ENCODE data around the gene GIN1.
"Not testable (repeated sequence)": the region's sequence is repeated elsewhere in the genome, so short reads cannot be mapped to it uniquely, and the experiment has no call there.

The GIN1 gene

GRCh38 chr5:103119765-103120606 is at the start of gene GIN1, which contains the start of gene PPIP5K2:
Gene GIN1, minus strand, starts transcription at chr5:103120138. Its CDS starts 11,431 bp downstream, at chr5:103108707.
Gene PPIP5K2, plus strand, starts transcription at chr5:103120301. Its CDS starts 9,289 bp downstream, at chr5:103129590.
- peak; percentile 99 for DNase-seq

GRCh38 chr5:103166706-103167105 is 46.8 kb upstream of the GIN1 start:
- DNase-seq: no peak

- no peak for DNase-seq
Observed at GRCh38 chr5:103151156-103151555, 31.2 kb upstream of the GIN1 start.

- DNase-seq: no peak
Observed at GRCh38 chr5:103148213-103148612, 28.3 kb upstream of the GIN1 start.

GRCh38 chr5:103145196-103145595 is 25.3 kb upstream of the GIN1 start:
- no peak for DNase-seq

- not testable (repeated sequence) for DNase-seq
Observed at GRCh38 chr5:103142132-103142531, 22.2 kb upstream of the GIN1 start.

GRCh38 chr5:103139264-103139865 is 19.4 kb upstream of the GIN1 start:
- peak; percentile 86 for DNase-seq

- DNase-seq: no peak
Observed at GRCh38 chr5:103138202-103138690, 18.3 kb upstream of the GIN1 start.

GRCh38 chr5:103135461-103135860 is 15.5 kb upstream of the GIN1 start:
- no peak for DNase-seq

GRCh38 chr5:103133231-103133630 is 13.3 kb upstream of the GIN1 start:
- DNase-seq: no peak

GRCh38 chr5:103132684-103133083 is 12.7 kb upstream of the GIN1 start:
- no peak for DNase-seq

- no peak for DNase-seq
Observed at GRCh38 chr5:103128202-103128601, 8.3 kb upstream of the GIN1 start.

GRCh38 chr5:103127292-103127817 is 7.4 kb upstream of the GIN1 start:
- DNase-seq: no peak

GRCh38 chr5:103126557-103126956 is 6.6 kb upstream of the GIN1 start:
- DNase-seq: no peak

GRCh38 chr5:103122242-103122641 is 2.3 kb upstream of the GIN1 start:
- DNase-seq: no peak

- DNase-seq: peak; percentile 30
Observed at GRCh38 chr5:103120607-103121200, 766 bp upstream of the GIN1 start.

GRCh38 chr5:103119070-103119764 is 721 bp downstream of the GIN1 start:
- DNase-seq: no peak

- peak; percentile 16 for DNase-seq
Observed at GRCh38 chr5:103117471-103117991, 2.4 kb downstream of the GIN1 start.

GRCh38 chr5:103114440-103114839 is 5.5 kb downstream of the GIN1 start:
- DNase-seq: no peak

GRCh38 chr5:103112910-103113309 is 7.0 kb downstream of the GIN1 start:
- no peak for DNase-seq

GRCh38 chr5:103111468-103111867 is 8.5 kb downstream of the GIN1 start:
- DNase-seq: peak; percentile 26

- DNase-seq: no peak
Observed at GRCh38 chr5:103110403-103110802, 9.5 kb downstream of the GIN1 start.

- DNase-seq: no peak
Observed at GRCh38 chr5:103109277-103109676, 10.7 kb downstream of the GIN1 start.
